DND-41 (cell line): ENCODE measurements around the gene IFITM10.

ENCODE experiments used
- ATAC-seq: fragments of 200-7000 bp; cut with Tn5 transposase; 3 replicates; pipeline ENCODE4 v1.9.1; 2021; ENCODE audit warnings: low read depth; ENCODE audit not compliant: insufficient read depth
- DNase-seq: peaks from one replicate; pipeline ENCODE4 v3.0.0-alpha.2; 2020
- H2AFZ ChIP-seq: 2 replicates; pipeline ENCODE4 v1.6.0; 2012; ENCODE audit warnings: low read depth, low read length
- H3K27ac ChIP-seq: 2 replicates; pipeline ENCODE4 v1.5.1; 2012; ENCODE audit warnings: low read length, inconsistent platforms
- H3K27me3 ChIP-seq: fragments of 200-600 bp; sonication (generic); 2 replicates; pipeline ENCODE4 v1.6.0; 2012; ENCODE audit warnings: low read length, mild to moderate bottlenecking, inconsistent platforms; ENCODE audit not compliant: insufficient read depth, poor library complexity
- H3K36me3 ChIP-seq: 2 replicates; pipeline ENCODE4 v1.5.1; 2012; ENCODE audit warnings: low read length, inconsistent platforms; ENCODE audit not compliant: insufficient read depth
- H3K4me1 ChIP-seq: 2 replicates; pipeline ENCODE4 v1.5.1; 2012; ENCODE audit warnings: mild to moderate bottlenecking, low read length; ENCODE audit not compliant: insufficient read depth
- H3K4me2 ChIP-seq: 2 replicates; pipeline ENCODE4 v1.6.0; 2012; ENCODE audit warnings: mild to moderate bottlenecking, moderate library complexity, low read length, inconsistent platforms; ENCODE audit not compliant: insufficient read depth
- H3K4me3 ChIP-seq, 2 experiments: fragments of 200-600 bp in 1 of 2; shearing (Covaris generic) in 1 of 2; 2 replicates each; pipeline ENCODE4 v1.5.1; 2012 to 2016; ENCODE audit warnings: inconsistent platforms in 2 of 2, low read length in 2 of 2, mild to moderate bottlenecking in 2 of 2, low read depth in 1 of 2, moderate library complexity in 1 of 2
- H3K79me2 ChIP-seq: 2 replicates; pipeline ENCODE4 v1.6.0; 2012; ENCODE audit warnings: low read length, inconsistent platforms; ENCODE audit not compliant: insufficient read depth
- H3K9ac ChIP-seq: 2 replicates; pipeline ENCODE4 v1.6.0; 2012; ENCODE audit warnings: low read depth, mild to moderate bottlenecking, inconsistent platforms, low read length, moderate library complexity
- H3K9me3 ChIP-seq: 2 replicates; pipeline ENCODE4 v1.5.1; 2012; ENCODE audit warnings: low read length, moderate library complexity, mild to moderate bottlenecking, inconsistent platforms; ENCODE audit not compliant: insufficient read depth, severe bottlenecking
- H4K20me1 ChIP-seq: 2 replicates; pipeline ENCODE4 v1.6.0; 2012; ENCODE audit warnings: low read length; ENCODE audit not compliant: insufficient read depth
- CTCF ChIP-seq: IDR thresholded peaks from 2 replicates; pipeline ENCODE4 v1.5.1; 2012; ENCODE audit warnings: borderline replicate concordance, low read length, moderate library complexity, mild to moderate bottlenecking; ENCODE audit not compliant: poor library complexity, severe bottlenecking; ENCODE audit errors: extremely low read depth
- EZH2 ChIP-seq: IDR thresholded peaks from 3 replicates; pipeline ENCODE4 v1.6.1; 2012; ENCODE audit warnings: borderline replicate concordance, low read depth, mild to moderate bottlenecking, moderate library complexity, low read length, inconsistent platforms; ENCODE audit not compliant: severe bottlenecking

The IFITM10 gene

GRCh38 chr11:1707751-1708150 is 42.6 kb downstream of the IFITM10 start:
- H3K27ac ChIP-seq: peak overlapping the region; percentile 98
- DNase-seq (no peak), ATAC-seq (no peak)
- peak overlapping the region; percentile 43; the same call in 1 of the 2 replicates for H3K9ac ChIP-seq
- H2AFZ ChIP-seq: no peak overlapping the region
- peaks cover 39% of the 10 kb centered on the region for H3K4me1 ChIP-seq
- no peaks in the 10 kb centered on the region; the same call in 1 of the 2 replicates for H3K36me3 ChIP-seq
- no peak overlapping the region for H3K4me2 ChIP-seq
- peaks cover 19% of the 10 kb centered on the region for H3K9me3 ChIP-seq
- no peak overlapping the region for H3K4me3 ChIP-seq
- H3K79me2 ChIP-seq: no peaks in the 10 kb centered on the region
- TF ChIP-seq CTCF: no peak
- no peak for TF ChIP-seq EZH2
- H4K20me1 ChIP-seq: no peaks in the 10 kb centered on the region
- no peaks in the 10 kb centered on the region for H3K27me3 ChIP-seq

GRCh38 chr11:1706634-1707400 is 43.6 kb downstream of the IFITM10 start:
- Histone ChIP-seq H2AFZ (no peak overlapping the region), H3K79me2 (no peaks in the 10 kb centered on the region), H3K9me3 (peaks cover 28% of the 10 kb centered on the region), H3K27ac (peak overlapping the region; percentile 98), H3K27me3 (no peaks in the 10 kb centered on the region), H3K36me3 (no peaks in the 10 kb centered on the region; the same call in 1 of the 2 replicates), H4K20me1 (no peaks in the 10 kb centered on the region), H3K4me2 (peak overlapping the region; percentile 13; the same call in 1 of the 2 replicates), H3K4me1 (peaks cover 42% of the 10 kb centered on the region), H3K4me3 (peak overlapping the region in 1 of 2 experiments; percentile 26; a peak in 2 of 4 replicates), H3K9ac (peak overlapping the region; percentile 43)
- no peak for DNase-seq
- ATAC-seq: no peak
- TF ChIP-seq EZH2 (no peak), CTCF (peak; percentile 29)

GRCh38 chr11:1705126-1706052 is 45.0 kb downstream of the IFITM10 start:
- peak overlapping the region; percentile 57 for H3K9ac ChIP-seq
- H3K27ac ChIP-seq: peak overlapping the region; percentile 98
- peaks cover 56% of the 10 kb centered on the region for H3K4me1 ChIP-seq
- no peaks in the 10 kb centered on the region; the same call in 1 of the 2 replicates for H3K36me3 ChIP-seq
- H3K79me2 ChIP-seq: no peaks in the 10 kb centered on the region
- H3K4me3 ChIP-seq: peak overlapping the region in 1 of 2 experiments; percentile 23; a peak in 1 of 4 replicates
- H4K20me1 ChIP-seq: no peaks in the 10 kb centered on the region
- H3K27me3 ChIP-seq: no peaks in the 10 kb centered on the region
- H3K4me2 ChIP-seq: peak overlapping the region; percentile 38
- DNase-seq: peak; percentile 83
- peak overlapping the region; percentile 49 for H2AFZ ChIP-seq
- H3K9me3 ChIP-seq: peaks cover 38% of the 10 kb centered on the region
- ATAC-seq: peak; percentile 72
- TF ChIP-seq CTCF: no peak
- TF ChIP-seq EZH2: no peak
